Activated T-helper 1 cell treated with anti-CD3 and anti-CD28 coated beads, Interleukin-12 subunit alpha, Interleukin-12 subunit beta, Interleukin-2, Interleukin-4 antibody, amounts not matched to agents 30 ng/mL and 10 ng/mL and 1 ng/mL, durations not matched to agents 14 hours and 24 hours and 36 hours (primary cell): Measurements from ENCODE around the gene HOPX. TPM values are rescaled to one million over a fixed set of nuclear protein-coding genes. Genes with fewer than 3 reads are reported as not detected.

Source experiments
- DNase-seq: peaks from one replicate; pipeline ENCODE4 v3.0.0; 2021; ENCODE audit warnings: low spot score
- H3K27ac Mint-ChIP-seq: one replicate; pipeline ENCODE4 v1.8.0; 2021; ENCODE audit warnings: mild to moderate bottlenecking, mixed read lengths
- H3K27me3 Mint-ChIP-seq: one replicate; pipeline ENCODE4 v1.8.0; 2022; ENCODE audit warnings: mild to moderate bottlenecking, moderate library complexity, mixed read lengths; ENCODE audit not compliant: insufficient read depth
- H3K36me3 Mint-ChIP-seq: one replicate; pipeline ENCODE4 v1.8.0; 2021; ENCODE audit warnings: low read depth, mixed read lengths
- H3K4me1 Mint-ChIP-seq: one replicate; pipeline ENCODE4 v1.8.0; 2021; ENCODE audit warnings: low read depth, mixed read lengths
- H3K4me3 Mint-ChIP-seq: one replicate; pipeline ENCODE4 v1.8.0; 2021; ENCODE audit warnings: mild to moderate bottlenecking, moderate library complexity, mixed read lengths
- H3K9me3 Mint-ChIP-seq: one replicate; pipeline ENCODE4 v1.8.0; 2021; ENCODE audit warnings: mixed read lengths
- intact Hi-C: fragments of 100-400 bp; cut with micrococcal nuclease; formaldehyde crosslinking; loops from one replicate; pipeline ENCODE4 v1.15.1; 2024
- total RNA-seq: library from RNA; stranded (reverse); gene quantifications from 2 replicates; pipeline ENCODE4 v1.2.3, GENCODE V29; 2022

The HOPX gene
- total RNA-seq, 1 donor from 2014 or later: 121 TPM

- Mint-ChIP-seq H3K36me3 (peaks cover 6% of the 10 kb centered on the region), H3K27ac (no peak overlapping the region), H3K9me3 (no peaks in the 10 kb centered on the region), H3K27me3 (peaks cover 37% of the 10 kb centered on the region), H3K4me3 (no peak overlapping the region), H3K4me1 (peaks cover 39% of the 10 kb centered on the region)
- intact Hi-C loops: loop anchor here (5.0 kb wide), 1 partner anchor 319 kb away; the partner anchor contains the start of genes NOA1 and POLR2B
- no peak for DNase-seq
Measured at GRCh38 chr4:56658528-56658927, 22.6 kb downstream of the HOPX start.

GRCh38 chr4:56657818-56658217 is 23.3 kb downstream of the HOPX start:
- H3K9me3 Mint-ChIP-seq: no peaks in the 10 kb centered on the region
- peaks cover 6% of the 10 kb centered on the region for H3K36me3 Mint-ChIP-seq
- peaks cover 34% of the 10 kb centered on the region for H3K27me3 Mint-ChIP-seq
- no peak for DNase-seq
- peak overlapping the region; percentile 82 for H3K4me3 Mint-ChIP-seq
- H3K4me1 Mint-ChIP-seq: peaks cover 43% of the 10 kb centered on the region
- intact Hi-C loops: loop anchor here (2.0 to 5.0 kb wide), 3 partner anchors 179 to 319 kb away; partner anchors contain the start of genes NOA1 and POLR2B
- H3K27ac Mint-ChIP-seq: no peak overlapping the region

- peaks cover 48% of the 10 kb centered on the region for H3K4me1 Mint-ChIP-seq
- intact Hi-C loops: loop anchor here (2.0 to 5.0 kb wide), 3 partner anchors 180 to 320 kb away; partner anchors contain the start of genes NOA1 and POLR2B
- H3K36me3 Mint-ChIP-seq: peaks cover 8% of the 10 kb centered on the region
- DNase-seq: no peak
- peaks cover 29% of the 10 kb centered on the region for H3K27me3 Mint-ChIP-seq
- H3K4me3 Mint-ChIP-seq: peak overlapping the region; percentile 82
- no peaks in the 10 kb centered on the region for H3K9me3 Mint-ChIP-seq
- H3K27ac Mint-ChIP-seq: no peak overlapping the region
Measured at GRCh38 chr4:56657128-56657527, 24.0 kb downstream of the HOPX start.

GRCh38 chr4:56656346-56656643 is 24.8 kb downstream of the HOPX start:
- no peaks in the 10 kb centered on the region for H3K9me3 Mint-ChIP-seq
- peak overlapping the region; percentile 82 for H3K4me3 Mint-ChIP-seq

GRCh38 chr4:56655627-56656345 is 25.3 kb downstream of the HOPX start:
- Mint-ChIP-seq H3K36me3 (peaks cover 17% of the 10 kb centered on the region), H3K9me3 (no peaks in the 10 kb centered on the region), H3K4me3 (peak overlapping the region; percentile 87), H3K4me1 (peaks cover 62% of the 10 kb centered on the region), H3K27me3 (peaks cover 24% of the 10 kb centered on the region), H3K27ac (peak overlapping the region; percentile 85)
- DNase-seq: no peak
- intact Hi-C loops: loop anchor here (1.0 to 5.0 kb wide), 7 partner anchors 7 to 322 kb away; partner anchors contain the start of genes HOPX, NOA1 and POLR2B

More at GRCh38 chr4:56656346-56656643, 24.8 kb downstream of the HOPX start:
- Mint-ChIP-seq H3K36me3 (peaks cover 13% of the 10 kb centered on the region), H3K4me1 (peaks cover 57% of the 10 kb centered on the region), H3K27me3 (peaks cover 27% of the 10 kb centered on the region), H3K27ac (peak overlapping the region; percentile 80)
- DNase-seq: peak; percentile 29
- intact Hi-C loops: loop anchor here (1.0 to 5.0 kb wide), 6 partner anchors 8 to 321 kb away; partner anchors contain the start of genes HOPX, NOA1 and POLR2B

GRCh38 chr4:56655209-56655626 is 25.9 kb downstream of the HOPX start:
- Mint-ChIP-seq H3K27me3 (peaks cover 23% of the 10 kb centered on the region), H3K36me3 (peaks cover 23% of the 10 kb centered on the region), H3K4me1 (peaks cover 68% of the 10 kb centered on the region), H3K4me3 (peak overlapping the region; percentile 87), H3K9me3 (no peaks in the 10 kb centered on the region), H3K27ac (peak overlapping the region; percentile 85)
- intact Hi-C loops: loop anchor here (2.0 to 5.0 kb wide), 2 partner anchors 110 to 322 kb away; partner anchors contain the start of genes NOA1 and POLR2B
- DNase-seq: no peak

- intact Hi-C loops: loop anchor here (2.0 to 5.0 kb wide), 6 partner anchors 77 to 1107 kb away; partner anchors contain the start of genes AASDH, CLOCK and REST
- DNase-seq: no peak
- H3K9me3 Mint-ChIP-seq: no peaks in the 10 kb centered on the region
- peak overlapping the region; percentile 85 for H3K27ac Mint-ChIP-seq
- H3K4me1 Mint-ChIP-seq: peaks cover 77% of the 10 kb centered on the region
- peak overlapping the region; percentile 87 for H3K4me3 Mint-ChIP-seq
- H3K27me3 Mint-ChIP-seq: peaks cover 20% of the 10 kb centered on the region
- peaks cover 32% of the 10 kb centered on the region for H3K36me3 Mint-ChIP-seq
Measured at GRCh38 chr4:56654238-56654632, 26.9 kb downstream of the HOPX start.

- Mint-ChIP-seq H3K4me3 (peak overlapping the region; percentile 87), H3K9me3 (peaks cover 4% of the 10 kb centered on the region), H3K4me1 (peaks cover 83% of the 10 kb centered on the region), H3K27ac (peak overlapping the region; percentile 79), H3K27me3 (peaks cover 16% of the 10 kb centered on the region), H3K36me3 (peaks cover 36% of the 10 kb centered on the region)
- peak; percentile 54 for DNase-seq
- intact Hi-C loops: loop anchor here (1.0 to 5.0 kb wide), 7 partner anchors 12 to 1106 kb away; partner anchors contain the start of genes AASDH, CLOCK and REST
Measured at GRCh38 chr4:56653461-56654237, 27.4 kb downstream of the HOPX start.

GRCh38 chr4:56652196-56652595 is 28.9 kb downstream of the HOPX start:
- peaks cover 44% of the 10 kb centered on the region for H3K36me3 Mint-ChIP-seq
- H3K4me3 Mint-ChIP-seq: peak overlapping the region; percentile 56
- intact Hi-C loops: loop anchor here (5.0 kb wide), 5 partner anchors 75 to 1105 kb away; partner anchors contain the start of genes AASDH, CLOCK and REST
- peaks cover 5% of the 10 kb centered on the region for H3K27me3 Mint-ChIP-seq
- H3K27ac Mint-ChIP-seq: peak overlapping the region; percentile 9
- peaks cover 85% of the 10 kb centered on the region for H3K4me1 Mint-ChIP-seq
- peaks cover 4% of the 10 kb centered on the region for H3K9me3 Mint-ChIP-seq
- no peak for DNase-seq

GRCh38 chr4:56651056-56651350 is 30.1 kb downstream of the HOPX start:
- intact Hi-C loops: loop anchor here (2.0 to 5.0 kb wide), 6 partner anchors 74 to 1104 kb away; partner anchors contain the start of genes AASDH, CLOCK, PPAT and REST
- Mint-ChIP-seq H3K4me3 (peak overlapping the region; percentile 44), H3K36me3 (peaks cover 53% of the 10 kb centered on the region), H3K4me1 (peaks cover 81% of the 10 kb centered on the region), H3K9me3 (peaks cover 11% of the 10 kb centered on the region), H3K27me3 (no peaks in the 10 kb centered on the region), H3K27ac (peak overlapping the region; percentile 91)
- DNase-seq: no peak

- no peak for DNase-seq
- H3K4me1 Mint-ChIP-seq: peaks cover 84% of the 10 kb centered on the region
- H3K27ac Mint-ChIP-seq: peak overlapping the region; percentile 91
- H3K27me3 Mint-ChIP-seq: no peaks in the 10 kb centered on the region
- H3K36me3 Mint-ChIP-seq: peaks cover 55% of the 10 kb centered on the region
- H3K9me3 Mint-ChIP-seq: peaks cover 14% of the 10 kb centered on the region
- intact Hi-C loops: loop anchor here (2.0 to 5.0 kb wide), 6 partner anchors 73 to 1103 kb away; partner anchors contain the start of genes AASDH, CLOCK, PPAT and REST
- peak overlapping the region; percentile 46 for H3K4me3 Mint-ChIP-seq
Measured at GRCh38 chr4:56650262-56651055, 30.6 kb downstream of the HOPX start.
